Measurements from ENCODE around the gene CREB3.

Gene CREB3

GRCh38 chr9:35690614-35691333 is 41.7 kb upstream of the CREB3 start:
- Histone ChIP-seq H3K36me3 (ENCODE audit: control insufficient read depth, insufficient read depth, low read length) (no peaks in the 10 kb centered on the region), H3K27me3 (replicated peaks; ENCODE audit: control insufficient read depth, insufficient read depth, low read length) (no peaks in the 10 kb centered on the region), H3K4me3 (replicated peaks; ENCODE audit: low read depth, low read length) (peak overlapping the region; percentile 71)
- TF ChIP-seq, protein P1, sequence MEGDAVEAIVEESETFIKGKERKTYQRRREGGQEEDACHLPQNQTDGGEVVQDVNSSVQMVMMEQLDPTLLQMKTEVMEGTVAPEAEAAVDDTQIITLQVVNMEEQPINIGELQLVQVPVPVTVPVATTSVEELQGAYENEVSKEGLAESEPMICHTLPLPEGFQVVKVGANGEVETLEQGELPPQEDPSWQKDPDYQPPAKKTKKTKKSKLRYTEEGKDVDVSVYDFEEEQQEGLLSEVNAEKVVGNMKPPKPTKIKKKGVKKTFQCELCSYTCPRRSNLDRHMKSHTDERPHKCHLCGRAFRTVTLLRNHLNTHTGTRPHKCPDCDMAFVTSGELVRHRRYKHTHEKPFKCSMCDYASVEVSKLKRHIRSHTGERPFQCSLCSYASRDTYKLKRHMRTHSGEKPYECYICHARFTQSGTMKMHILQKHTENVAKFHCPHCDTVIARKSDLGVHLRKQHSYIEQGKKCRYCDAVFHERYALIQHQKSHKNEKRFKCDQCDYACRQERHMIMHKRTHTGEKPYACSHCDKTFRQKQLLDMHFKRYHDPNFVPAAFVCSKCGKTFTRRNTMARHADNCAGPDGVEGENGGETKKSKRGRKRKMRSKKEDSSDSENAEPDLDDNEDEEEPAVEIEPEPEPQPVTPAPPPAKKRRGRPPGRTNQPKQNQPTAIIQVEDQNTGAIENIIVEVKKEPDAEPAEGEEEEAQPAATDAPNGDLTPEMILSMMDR (IDR thresholded peaks at IDR 0.05; ENCODE audit: insufficient read depth, low read length, poor library complexity, severe bottlenecking): no peak
- no peak for DNase-seq (ENCODE audit: extremely low read depth, insufficient read length)

GRCh38 chr9:35691334-35691650 is 41.2 kb upstream of the CREB3 start:
- Histone ChIP-seq H3K36me3 (ENCODE audit: control insufficient read depth, insufficient read depth, low read length) (peaks cover 3% of the 10 kb centered on the region), H3K4me3 (replicated peaks; ENCODE audit: low read depth, low read length) (peak overlapping the region; percentile 71), H3K27me3 (replicated peaks; ENCODE audit: control insufficient read depth, insufficient read depth, low read length) (no peaks in the 10 kb centered on the region)
- TF ChIP-seq, protein P1 (IDR thresholded peaks at IDR 0.05; ENCODE audit: insufficient read depth, low read length, poor library complexity, severe bottlenecking): no peak
- no peak for DNase-seq (ENCODE audit: extremely low read depth, insufficient read length)

- no peak overlapping the region for H3K4me3 ChIP-seq (replicated peaks; ENCODE audit: low read depth, low read length)
- no peak for DNase-seq (ENCODE audit: extremely low read depth, insufficient read length)
- no peaks in the 10 kb centered on the region for H3K27me3 ChIP-seq (replicated peaks; ENCODE audit: control insufficient read depth, insufficient read depth, low read length)
- TF ChIP-seq, protein P1 (IDR thresholded peaks at IDR 0.05; ENCODE audit: insufficient read depth, low read length, poor library complexity, severe bottlenecking): no peak
- H3K36me3 ChIP-seq (ENCODE audit: control insufficient read depth, insufficient read depth, low read length): peaks cover 6% of the 10 kb centered on the region
These were observed 40.6 kb upstream of the CREB3 start for GRCh38 chr9:35691757-35692301.

DNA sequence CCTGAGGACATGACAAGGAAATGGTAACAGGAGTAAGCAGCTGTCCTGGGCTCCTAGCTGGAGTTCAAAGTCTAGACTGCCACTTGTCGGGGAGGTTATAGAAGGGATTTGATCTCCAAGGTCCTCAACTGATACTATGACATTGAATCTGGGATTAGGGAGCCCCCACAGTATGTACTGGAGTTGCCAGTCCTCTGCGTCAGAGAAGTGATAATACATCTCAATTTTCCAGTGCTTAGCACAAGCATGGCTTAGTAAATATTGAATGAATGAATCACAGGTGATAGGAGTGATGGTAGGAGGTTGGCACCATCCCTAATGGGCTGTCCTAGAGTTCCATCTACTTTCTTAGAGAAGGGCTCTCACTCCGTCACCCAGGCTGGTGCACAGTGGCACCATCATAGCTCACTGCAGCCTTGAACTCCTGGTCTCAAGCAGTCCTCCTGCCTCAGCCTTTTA is 36.5 kb upstream of the CREB3 start:
- H3K36me3 ChIP-seq (ENCODE audit: control insufficient read depth, insufficient read depth, low read length): peaks cover 33% of the 10 kb centered on the region
- DNase-seq (ENCODE audit: extremely low read depth, insufficient read length): no peak

GRCh38 chr9:35696520-35697215 is 35.8 kb upstream of the CREB3 start:
- Histone ChIP-seq H3K27me3 (replicated peaks; ENCODE audit: control insufficient read depth, insufficient read depth, low read length) (no peaks in the 10 kb centered on the region), H3K4me3 (replicated peaks; ENCODE audit: low read depth, low read length) (no peak overlapping the region), H3K36me3 (ENCODE audit: control insufficient read depth, insufficient read depth, low read length) (peaks cover 36% of the 10 kb centered on the region)
- TF ChIP-seq, protein P1 (IDR thresholded peaks at IDR 0.05; ENCODE audit: insufficient read depth, low read length, poor library complexity, severe bottlenecking): peak; percentile 94
- DNase-seq (ENCODE audit: extremely low read depth, insufficient read length): no peak

More for the DNA sequence above, 36.5 kb upstream of the CREB3 start:
- Histone ChIP-seq H3K27me3 (replicated peaks; ENCODE audit: control insufficient read depth, insufficient read depth, low read length) (no peaks in the 10 kb centered on the region), H3K4me3 (replicated peaks; ENCODE audit: low read depth, low read length) (no peak overlapping the region)
- TF ChIP-seq, protein P1 (IDR thresholded peaks at IDR 0.05; ENCODE audit: insufficient read depth, low read length, poor library complexity, severe bottlenecking): no peak
